Kidney tubule cell (primary cell): ENCODE measurements around the gene CLDN19.
"Not testable (repeated sequence)": the region's sequence is repeated elsewhere in the genome, so short reads cannot be mapped to it uniquely, and the experiment has no call there.

Source experiments
- DNase-seq: peaks from one replicate; pipeline ENCODE4 v3.0.0-alpha.2; 2018; ENCODE audit warnings: low spot score

CLDN19 gene

GRCh38 chr1:42737986-42738677 is 1.9 kb downstream of the CLDN19 start:
- no peak for DNase-seq

- DNase-seq: peak; percentile 28
Observed at GRCh38 chr1:42737257-42737656, 2.8 kb downstream of the CLDN19 start.

GRCh38 chr1:42736571-42737200 is 3.4 kb downstream of the CLDN19 start:
- no peak for DNase-seq

- peak; percentile 16 for DNase-seq
Observed at GRCh38 chr1:42736152-42736551, 3.9 kb downstream of the CLDN19 start.

- DNase-seq: no peak
Observed at GRCh38 chr1:42735477-42736105, 4.4 kb downstream of the CLDN19 start.

GRCh38 chr1:42735056-42735455 is 5.0 kb downstream of the CLDN19 start:
- DNase-seq: no peak

GRCh38 chr1:42734201-42735035 is 5.6 kb downstream of the CLDN19 start:
- no peak for DNase-seq

- no peak for DNase-seq
Observed at GRCh38 chr1:42733415-42734200, 6.4 kb downstream of the CLDN19 start.

- no peak for DNase-seq
Observed at GRCh38 chr1:42732126-42732680, 7.8 kb downstream of the CLDN19 start.

GRCh38 chr1:42731585-42731984 is 8.5 kb downstream of the CLDN19 start:
- no peak for DNase-seq

GRCh38 chr1:42730988-42731387 is 9.0 kb downstream of the CLDN19 start:
- peak; percentile 65 for DNase-seq

- no peak for DNase-seq
Observed at GRCh38 chr1:42730002-42730401, 10.0 kb downstream of the CLDN19 start.

- not testable (repeated sequence) for DNase-seq
Observed at GRCh38 chr1:42725820-42726219, 14.2 kb downstream of the CLDN19 start.

- peak; percentile 37 for DNase-seq
Observed at GRCh38 chr1:42723511-42723910, 16.5 kb downstream of the CLDN19 start.

- DNase-seq: not testable (repeated sequence)
Observed at GRCh38 chr1:42722403-42722802, 17.6 kb downstream of the CLDN19 start.

- no peak for DNase-seq
Observed at GRCh38 chr1:42721926-42722325, 18.1 kb downstream of the CLDN19 start.

GRCh38 chr1:42720868-42721267 is 19.2 kb downstream of the CLDN19 start:
- peak; percentile 70 for DNase-seq

- DNase-seq: not testable (repeated sequence)
Observed at GRCh38 chr1:42714441-42714840, 25.6 kb downstream of the CLDN19 start.

- DNase-seq: no peak
Observed at GRCh38 chr1:42713293-42713692, 26.7 kb downstream of the CLDN19 start.

GRCh38 chr1:42712808-42713207 is 27.2 kb downstream of the CLDN19 start:
- not testable (repeated sequence) for DNase-seq

- no peak for DNase-seq
Observed at GRCh38 chr1:42703888-42704464, 36.1 kb downstream of the CLDN19 start.
